Erythroblast (primary cell): ENCODE measurements around the gene SULF2.

ENCODE experiments used
- GATA1 ChIP-seq: IDR thresholded peaks from 2 replicates; pipeline ENCODE4 v1.6.1; 2011; ENCODE audit warnings: low read depth, mild to moderate bottlenecking, control low read depth, low read length, moderate library complexity
- POLR2A ChIP-seq: IDR thresholded peaks from 2 replicates; pipeline ENCODE4 v1.6.1; 2011; ENCODE audit warnings: mild to moderate bottlenecking, low read length

DNA sequence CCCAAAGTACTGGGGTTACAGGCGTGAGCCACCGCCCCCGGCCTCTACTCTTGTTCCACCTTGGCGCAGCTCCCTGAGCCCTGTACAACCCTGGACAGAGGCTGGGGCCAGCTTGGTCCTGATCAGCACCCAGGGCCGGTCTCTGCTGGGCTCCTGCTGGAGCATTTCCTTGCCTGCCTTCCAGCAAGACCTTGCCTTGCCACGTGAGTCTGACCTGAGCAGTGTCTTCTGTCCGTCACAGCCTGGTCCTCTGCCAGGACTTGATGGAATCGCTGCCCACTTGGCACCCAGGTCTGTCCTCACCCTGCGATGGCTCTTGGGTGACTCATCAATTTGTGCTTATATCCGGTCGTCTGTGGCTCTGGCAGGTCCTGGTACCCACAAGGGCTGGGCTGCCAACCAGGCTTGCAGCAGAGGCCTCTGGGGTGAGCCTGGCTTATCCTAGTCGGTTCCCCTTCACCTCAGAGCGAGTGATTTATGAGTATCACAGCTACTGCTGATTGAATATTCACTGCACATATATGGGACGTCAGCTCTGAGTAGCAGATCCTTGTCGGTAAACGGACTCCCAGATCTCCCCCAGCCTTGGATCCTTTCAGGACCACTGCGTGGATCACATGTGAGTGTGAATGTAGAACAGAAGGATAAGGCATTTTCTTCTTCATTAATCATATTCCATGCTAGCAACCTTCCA, 10.1 kb upstream of the SULF2 start:
- TF ChIP-seq POLR2A: no peak
- TF ChIP-seq GATA1: no peak
